Measurements from ENCODE around the gene ACTA1. TPM values are rescaled to one million over a fixed set of nuclear protein-coding genes. Genes with fewer than 3 reads are reported as not detected.

ACTA1 gene
- total RNA-seq, 2 donors from 2014 or later, result 2.4 TPM; not detected in 1

DNA sequence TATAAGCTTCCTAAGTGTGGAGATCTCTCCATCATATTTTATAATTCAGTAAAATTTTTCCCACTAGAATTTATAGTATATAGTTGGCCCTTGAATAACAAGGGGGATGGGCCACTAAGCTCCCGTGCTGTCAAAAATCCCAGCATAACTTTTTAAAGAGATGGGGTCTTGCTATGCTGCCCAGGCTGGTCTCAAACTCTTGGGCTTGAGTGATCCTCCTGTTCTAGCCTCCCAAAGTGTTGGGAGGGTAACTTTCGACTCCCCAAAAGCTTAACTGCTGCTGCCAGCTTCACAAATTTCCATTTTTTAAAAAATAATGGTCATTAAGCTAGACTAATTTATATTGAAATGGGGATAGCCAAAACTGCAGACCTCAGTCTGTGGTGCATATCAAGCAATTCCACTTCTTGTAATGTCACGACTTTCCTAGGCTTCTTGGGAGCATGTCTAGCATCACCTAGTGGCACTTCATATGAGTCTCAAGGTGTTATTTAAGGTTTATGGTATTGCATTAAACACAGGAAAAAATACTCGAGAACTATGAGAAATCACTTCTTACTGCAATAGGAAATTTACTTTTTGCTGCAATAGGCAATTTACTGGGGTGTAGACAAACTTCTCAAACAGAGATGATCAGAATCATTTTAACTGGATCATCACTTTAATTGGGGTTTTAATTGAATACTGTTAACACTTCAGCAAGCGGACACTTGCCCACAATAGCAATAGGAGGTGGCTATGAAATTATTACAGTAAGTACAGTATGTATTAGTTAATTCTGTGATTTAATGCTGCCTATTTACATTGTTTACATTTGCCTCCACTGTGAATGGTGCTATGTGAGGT lies 19.3 kb upstream of the ACTA1 start:
- Histone ChIP-seq H3K36me3 (peaks cover 5% of the 10 kb centered on the region), H3K9ac (ENCODE audit: low read depth in 2 of 2, low read length in 2 of 2) (no peak overlapping the region), H3K4me3 (no peak overlapping the region), H3K9me3 (no peaks in the 10 kb centered on the region), H3K27ac (no peak overlapping the region), H3K27me3 (no peaks in the 10 kb centered on the region), H3K4me1 (no peaks in the 10 kb centered on the region)
- intact Hi-C loops (cut with DNase I), result no loop called here
- DNase-seq, result no peak
- TF ChIP-seq, protein P1, sequence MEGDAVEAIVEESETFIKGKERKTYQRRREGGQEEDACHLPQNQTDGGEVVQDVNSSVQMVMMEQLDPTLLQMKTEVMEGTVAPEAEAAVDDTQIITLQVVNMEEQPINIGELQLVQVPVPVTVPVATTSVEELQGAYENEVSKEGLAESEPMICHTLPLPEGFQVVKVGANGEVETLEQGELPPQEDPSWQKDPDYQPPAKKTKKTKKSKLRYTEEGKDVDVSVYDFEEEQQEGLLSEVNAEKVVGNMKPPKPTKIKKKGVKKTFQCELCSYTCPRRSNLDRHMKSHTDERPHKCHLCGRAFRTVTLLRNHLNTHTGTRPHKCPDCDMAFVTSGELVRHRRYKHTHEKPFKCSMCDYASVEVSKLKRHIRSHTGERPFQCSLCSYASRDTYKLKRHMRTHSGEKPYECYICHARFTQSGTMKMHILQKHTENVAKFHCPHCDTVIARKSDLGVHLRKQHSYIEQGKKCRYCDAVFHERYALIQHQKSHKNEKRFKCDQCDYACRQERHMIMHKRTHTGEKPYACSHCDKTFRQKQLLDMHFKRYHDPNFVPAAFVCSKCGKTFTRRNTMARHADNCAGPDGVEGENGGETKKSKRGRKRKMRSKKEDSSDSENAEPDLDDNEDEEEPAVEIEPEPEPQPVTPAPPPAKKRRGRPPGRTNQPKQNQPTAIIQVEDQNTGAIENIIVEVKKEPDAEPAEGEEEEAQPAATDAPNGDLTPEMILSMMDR (IDR thresholded peaks at IDR 0.05), result no peak

DNA sequence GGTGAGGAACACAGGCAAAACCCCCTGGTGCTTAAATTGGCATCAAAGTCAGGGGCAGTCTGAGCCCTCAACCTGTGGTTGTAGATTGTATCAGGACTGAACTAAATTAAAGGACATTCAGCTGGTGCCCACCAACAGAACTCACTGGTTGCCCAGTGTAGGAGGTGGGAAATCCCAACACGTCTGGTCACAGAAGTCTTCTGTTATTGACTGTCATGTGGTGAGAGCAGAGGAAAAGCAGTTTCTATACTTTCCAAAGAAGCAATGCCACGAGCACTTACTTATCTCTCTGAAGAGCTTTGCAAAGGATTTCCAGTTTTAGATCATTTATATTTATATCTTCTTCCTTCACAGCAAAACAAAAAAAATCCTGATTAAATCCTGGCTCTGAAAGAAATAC lies 15.0 kb upstream of the ACTA1 start:
- intact Hi-C loops (cut with DNase I), result no loop called here
- DNase-seq, result no peak
- Histone ChIP-seq H3K9me3 (no peaks in the 10 kb centered on the region), H3K4me1 (no peaks in the 10 kb centered on the region), H3K27me3 (no peaks in the 10 kb centered on the region), H3K9ac (ENCODE audit: low read depth in 2 of 2, low read length in 2 of 2) (no peak overlapping the region), H3K27ac (no peak overlapping the region), H3K36me3 (peaks cover 10% of the 10 kb centered on the region), H3K4me3 (no peak overlapping the region)
- TF ChIP-seq, protein P1 (IDR thresholded peaks at IDR 0.05), result no peak

DNA sequence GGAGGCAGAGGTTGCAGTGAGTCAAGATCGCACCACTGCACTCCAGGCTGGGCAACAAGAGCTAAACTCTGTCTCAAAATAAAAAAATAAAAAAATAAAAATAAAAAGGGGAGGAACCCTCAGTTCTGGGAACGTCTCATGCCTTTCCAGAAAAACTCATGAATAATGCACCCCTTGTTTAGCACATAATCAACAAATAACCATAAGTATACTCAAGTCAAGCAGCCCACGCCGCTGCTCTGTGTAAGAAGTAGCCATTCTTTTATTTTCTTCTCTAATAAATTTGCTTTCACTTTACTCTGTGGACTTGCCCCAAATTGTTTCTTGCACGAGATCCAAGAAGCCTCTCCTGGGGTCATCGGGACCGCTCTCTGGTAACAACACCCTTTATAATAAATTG lies 14.5 kb upstream of the ACTA1 start:
- Histone ChIP-seq H3K4me1 (no peaks in the 10 kb centered on the region), H3K4me3 (no peak overlapping the region), H3K9ac (ENCODE audit: low read depth in 2 of 2, low read length in 2 of 2) (no peak overlapping the region), H3K27ac (no peak overlapping the region), H3K27me3 (no peaks in the 10 kb centered on the region), H3K36me3 (peaks cover 10% of the 10 kb centered on the region), H3K9me3 (no peaks in the 10 kb centered on the region)
- intact Hi-C loops (cut with DNase I), result no loop called here
- no peak for DNase-seq
- TF ChIP-seq, protein P1 (IDR thresholded peaks at IDR 0.05), result no peak

DNA sequence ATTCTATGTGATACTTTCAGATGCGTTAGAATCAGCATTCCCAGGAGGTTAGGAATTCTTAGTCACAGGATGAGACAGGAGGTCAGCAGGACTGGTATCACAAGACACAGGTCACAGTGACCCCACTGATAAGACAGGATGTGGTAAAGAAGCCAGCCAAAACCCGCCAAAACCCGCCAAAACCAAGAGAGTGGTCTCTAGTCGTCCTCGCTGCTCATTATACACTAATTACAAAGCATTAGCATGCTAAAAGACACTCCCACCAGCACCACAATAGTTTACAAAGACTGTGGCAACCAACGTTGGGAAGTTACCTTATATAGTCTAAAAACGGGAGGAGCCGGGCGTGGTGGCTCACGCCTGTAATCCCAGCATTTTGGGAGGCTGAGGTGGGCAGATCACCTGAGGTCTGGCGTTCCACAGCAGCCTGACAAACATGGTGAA lies 13.9 kb upstream of the ACTA1 start:
- peaks cover 10% of the 10 kb centered on the region for H3K36me3 ChIP-seq
- no peak for DNase-seq
- H3K9me3 ChIP-seq, result no peaks in the 10 kb centered on the region
- H3K9ac ChIP-seq (ENCODE audit: low read depth in 2 of 2, low read length in 2 of 2), result no peak overlapping the region
- intact Hi-C loops (cut with DNase I), result no loop called here
- H3K4me1 ChIP-seq, result no peaks in the 10 kb centered on the region
- H3K27ac ChIP-seq, result no peak overlapping the region
- no peaks in the 10 kb centered on the region for H3K27me3 ChIP-seq
- H3K4me3 ChIP-seq, result no peak overlapping the region
- TF ChIP-seq, protein P1 (IDR thresholded peaks at IDR 0.05), result no peak

DNA sequence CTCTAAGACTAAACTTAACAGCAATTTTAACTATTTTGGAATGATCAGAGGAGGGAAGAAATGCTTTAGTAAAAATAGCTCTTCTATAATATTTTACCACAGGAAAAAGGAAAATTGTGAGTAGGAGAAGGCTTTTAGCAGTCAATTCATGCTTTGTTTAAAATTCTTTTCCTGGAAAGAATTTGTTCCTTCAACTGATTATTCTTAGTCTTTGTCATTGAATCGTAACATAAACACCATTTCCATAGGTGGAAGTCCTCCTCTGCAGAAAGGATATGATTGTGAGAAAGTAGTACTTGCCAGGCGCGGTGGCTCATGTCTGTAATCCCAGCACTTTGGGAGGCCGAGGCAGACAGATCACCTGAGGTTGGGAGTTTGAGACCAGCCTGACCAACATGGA lies 11.9 kb upstream of the ACTA1 start:
- Histone ChIP-seq H3K4me1 (no peaks in the 10 kb centered on the region), H3K9ac (ENCODE audit: low read depth in 2 of 2, low read length in 2 of 2) (no peak overlapping the region), H3K27me3 (no peaks in the 10 kb centered on the region), H3K4me3 (no peak overlapping the region), H3K9me3 (no peaks in the 10 kb centered on the region), H3K27ac (no peak overlapping the region), H3K36me3 (peaks cover 10% of the 10 kb centered on the region)
- intact Hi-C loops (cut with DNase I), result no loop called here
- TF ChIP-seq, protein P1 (IDR thresholded peaks at IDR 0.05), result no peak
- no peak for DNase-seq

Measured in colonic mucosa (tissue), 4 donors.